Effector memory CD8-positive, alpha-beta T cell (primary cell): ENCODE data around the gene WFS1.
A peak's percentile ranks its signal among the peaks of the same experiment; 100 is the strongest.

Source experiments
- ATAC-seq: fragments of 150-1000 bp; cut with Tn5 transposase; replicated peaks from 2 replicates; pipeline ENCODE4 v1.10.0; 2021; ENCODE audit warnings: mild to moderate bottlenecking, moderate library complexity
- DNase-seq, 3 experiments: peaks; one replicate each; pipeline ENCODE4 v3.0.0; 2021
- H3K27ac Mint-ChIP-seq, 2 donors: one replicate each; pipeline ENCODE4 v1.8.0; 2022; ENCODE audit warnings: mild to moderate bottlenecking in 2 of 2, mixed read lengths in 2 of 2, moderate library complexity in 2 of 2
- H3K27me3 Mint-ChIP-seq, 2 donors: one replicate each; pipeline ENCODE4 v1.8.0; 2022; ENCODE audit warnings: mixed read lengths in 2 of 2
- H3K36me3 Mint-ChIP-seq: one replicate; pipeline ENCODE4 v1.8.0; 2022; ENCODE audit warnings: mild to moderate bottlenecking, moderate library complexity, mixed read lengths; ENCODE audit not compliant: insufficient read depth
- H3K4me1 Mint-ChIP-seq, 2 donors: one replicate each; pipeline ENCODE4 v1.8.0; 2022; ENCODE audit warnings: low read depth in 2 of 2, mixed read lengths in 2 of 2
- H3K4me3 Mint-ChIP-seq, 2 donors: one replicate each; pipeline ENCODE4 v1.8.0; 2022; ENCODE audit warnings: mild to moderate bottlenecking in 2 of 2, mixed read lengths in 2 of 2, moderate library complexity in 2 of 2
- H3K9me3 Mint-ChIP-seq, 2 donors: one replicate each; pipeline ENCODE4 v1.8.0; 2022; ENCODE audit warnings: mixed read lengths in 2 of 2

WFS1 gene

GRCh38 chr4:6283282-6283681, 13.6 kb downstream of the WFS1 start:
- DNase-seq (no peak), ATAC-seq (no peak)
- H3K36me3 Mint-ChIP-seq, result no peaks in the 10 kb centered on the region
- no peak overlapping the region for H3K27ac Mint-ChIP-seq
- H3K4me1 Mint-ChIP-seq, result peaks cover 4 to 10% of the 10 kb centered on the region in 2 donors
- H3K27me3 Mint-ChIP-seq, result no peaks in the 10 kb centered on the region
- H3K9me3 Mint-ChIP-seq, result no peaks in the 10 kb centered on the region
- H3K4me3 Mint-ChIP-seq, result no peak overlapping the region

DNA sequence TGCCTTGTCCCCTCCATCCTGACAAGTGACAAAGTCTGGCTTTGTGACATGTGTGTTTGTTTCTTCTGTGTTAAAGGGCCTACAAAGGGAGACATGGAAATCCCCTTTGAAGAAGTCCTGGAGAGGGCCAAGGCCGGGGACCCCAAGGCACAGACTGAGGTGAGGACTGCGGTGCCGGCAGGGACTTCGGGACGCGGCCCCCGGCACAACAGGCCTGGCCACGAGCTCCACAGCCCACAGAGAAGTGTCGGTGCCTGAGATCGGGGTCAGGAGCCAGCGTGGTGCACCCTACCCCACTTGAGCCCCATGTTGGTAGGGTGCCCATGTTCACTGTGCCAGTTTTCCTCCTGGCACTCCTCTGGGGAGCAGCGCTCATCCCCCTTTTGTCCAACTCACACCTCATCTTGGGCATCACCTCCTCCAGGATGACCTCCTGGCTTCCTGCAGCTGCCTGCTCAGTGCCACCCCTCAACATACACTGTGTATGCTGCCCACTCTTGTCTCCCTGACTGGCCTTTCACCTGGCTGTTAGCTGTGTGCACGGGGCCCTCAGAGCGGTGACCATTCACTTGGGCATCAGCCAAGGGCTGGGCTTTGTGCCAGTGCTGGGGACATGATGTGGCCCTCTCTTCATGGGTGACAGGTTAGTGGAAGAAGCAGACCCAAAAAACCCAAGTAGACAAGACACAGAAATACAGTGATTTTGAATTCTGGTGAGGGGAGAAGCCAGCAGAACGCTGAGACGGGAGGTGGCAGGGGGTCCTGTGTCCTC, 17.6 kb downstream of the WFS1 start:
- H3K27me3 Mint-ChIP-seq, result no peaks in the 10 kb centered on the region
- DNase-seq, result no peak
- no peak overlapping the region for H3K27ac Mint-ChIP-seq
- no peaks in the 10 kb centered on the region for H3K36me3 Mint-ChIP-seq
- no peak overlapping the region for H3K4me3 Mint-ChIP-seq
- ATAC-seq, result no peak
- no peaks in the 10 kb centered on the region for H3K9me3 Mint-ChIP-seq
- H3K4me1 Mint-ChIP-seq, result no peaks in the 10 kb centered on the region

DNA sequence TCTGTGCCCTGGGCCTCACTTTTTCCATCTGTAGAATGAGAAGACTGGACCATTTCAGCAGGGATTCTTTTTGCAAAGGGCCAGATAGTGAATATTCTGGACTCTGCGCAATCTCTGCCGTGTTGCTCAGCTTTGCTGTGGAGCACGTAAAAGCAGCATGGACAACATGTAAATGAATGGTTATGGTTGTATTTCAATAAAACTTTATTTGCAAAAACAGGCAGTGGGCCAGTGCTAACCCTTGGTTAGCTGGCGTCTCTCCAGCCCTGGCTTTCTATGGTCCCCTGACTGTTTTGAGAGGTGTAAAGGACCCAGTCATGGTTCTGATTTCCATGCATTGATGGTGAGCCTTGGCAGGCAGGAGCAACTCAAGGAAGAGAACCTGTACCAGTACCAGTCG, 18.7 kb downstream of the WFS1 start:
- H3K4me3 Mint-ChIP-seq, result no peak overlapping the region
- H3K4me1 Mint-ChIP-seq, result no peaks in the 10 kb centered on the region
- no peaks in the 10 kb centered on the region for H3K36me3 Mint-ChIP-seq
- peak overlapping the region in 1 of 2 donors; percentile 69 for H3K27ac Mint-ChIP-seq
- H3K9me3 Mint-ChIP-seq, result no peaks in the 10 kb centered on the region
- DNase-seq (no peak), ATAC-seq (no peak)
- H3K27me3 Mint-ChIP-seq, result no peaks in the 10 kb centered on the region

- Mint-ChIP-seq H3K27me3 (no peaks in the 10 kb centered on the region), H3K4me1 (no peaks in the 10 kb centered on the region), H3K27ac (peak overlapping the region in 1 of 2 donors; percentile 69), H3K9me3 (no peaks in the 10 kb centered on the region), H3K36me3 (no peaks in the 10 kb centered on the region), H3K4me3 (no peak overlapping the region)
- ATAC-seq (no peak), DNase-seq (no peak)
These were observed 19.2 kb downstream of the WFS1 start for GRCh38 chr4:6288871-6289270.

- Mint-ChIP-seq H3K4me3 (no peak overlapping the region), H3K9me3 (no peaks in the 10 kb centered on the region), H3K27ac (no peak overlapping the region), H3K27me3 (no peaks in the 10 kb centered on the region), H3K4me1 (no peaks in the 10 kb centered on the region), H3K36me3 (no peaks in the 10 kb centered on the region)
- ATAC-seq (no peak), DNase-seq (no peak)
These were observed 20.6 kb downstream of the WFS1 start for GRCh38 chr4:6290256-6290655.

DNA sequence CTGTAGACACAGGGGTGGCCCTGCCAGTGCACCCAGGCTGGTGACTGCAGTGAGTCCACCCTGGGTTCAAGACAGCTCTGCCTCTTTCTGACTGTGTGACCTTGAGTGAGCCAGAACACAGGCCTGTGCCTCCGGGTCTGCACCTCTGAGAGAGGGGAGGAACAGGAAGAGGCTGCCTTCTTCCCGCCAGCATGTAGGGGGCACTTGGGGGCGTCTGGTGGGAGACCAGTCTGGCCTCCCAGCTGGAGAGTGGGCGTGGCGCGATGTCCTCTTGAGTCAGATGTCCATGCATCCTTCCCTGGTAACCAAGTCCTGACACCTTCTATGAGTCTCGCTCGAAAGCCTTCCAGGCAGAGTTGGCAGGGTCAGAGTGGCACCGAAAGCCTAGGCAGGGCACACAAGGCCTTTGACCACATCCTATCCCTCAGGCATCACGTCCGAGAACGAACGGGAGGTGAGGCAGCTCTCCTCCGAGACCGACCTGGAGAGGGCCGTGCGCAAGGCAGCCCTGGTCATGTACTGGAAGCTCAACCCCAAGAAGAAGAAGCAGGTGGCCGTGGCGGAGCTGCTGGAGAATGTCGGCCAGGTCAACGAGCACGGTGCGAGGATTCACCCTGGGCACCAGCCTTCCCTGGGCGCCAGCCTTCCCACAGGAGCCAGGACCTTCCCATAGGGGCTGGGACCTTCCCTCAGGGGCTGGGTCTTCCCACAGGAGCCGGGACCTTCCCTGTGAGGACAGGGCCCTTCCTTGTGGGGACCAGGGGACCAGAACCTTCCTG, 21.3 kb downstream of the WFS1 start:
- Mint-ChIP-seq H3K27me3 (no peaks in the 10 kb centered on the region), H3K9me3 (no peaks in the 10 kb centered on the region), H3K4me1 (no peaks in the 10 kb centered on the region), H3K36me3 (no peaks in the 10 kb centered on the region), H3K27ac (no peak overlapping the region), H3K4me3 (no peak overlapping the region)
- ATAC-seq (no peak), DNase-seq (no peak)

GRCh38 chr4:6291784-6292297, 22.2 kb downstream of the WFS1 start:
- H3K27me3 Mint-ChIP-seq, result no peaks in the 10 kb centered on the region
- no peaks in the 10 kb centered on the region for H3K9me3 Mint-ChIP-seq
- no peak overlapping the region for H3K4me3 Mint-ChIP-seq
- DNase-seq (no peak), ATAC-seq (no peak)
- H3K27ac Mint-ChIP-seq, result no peak overlapping the region
- H3K36me3 Mint-ChIP-seq, result no peaks in the 10 kb centered on the region
- H3K4me1 Mint-ChIP-seq, result no peaks in the 10 kb centered on the region

DNA sequence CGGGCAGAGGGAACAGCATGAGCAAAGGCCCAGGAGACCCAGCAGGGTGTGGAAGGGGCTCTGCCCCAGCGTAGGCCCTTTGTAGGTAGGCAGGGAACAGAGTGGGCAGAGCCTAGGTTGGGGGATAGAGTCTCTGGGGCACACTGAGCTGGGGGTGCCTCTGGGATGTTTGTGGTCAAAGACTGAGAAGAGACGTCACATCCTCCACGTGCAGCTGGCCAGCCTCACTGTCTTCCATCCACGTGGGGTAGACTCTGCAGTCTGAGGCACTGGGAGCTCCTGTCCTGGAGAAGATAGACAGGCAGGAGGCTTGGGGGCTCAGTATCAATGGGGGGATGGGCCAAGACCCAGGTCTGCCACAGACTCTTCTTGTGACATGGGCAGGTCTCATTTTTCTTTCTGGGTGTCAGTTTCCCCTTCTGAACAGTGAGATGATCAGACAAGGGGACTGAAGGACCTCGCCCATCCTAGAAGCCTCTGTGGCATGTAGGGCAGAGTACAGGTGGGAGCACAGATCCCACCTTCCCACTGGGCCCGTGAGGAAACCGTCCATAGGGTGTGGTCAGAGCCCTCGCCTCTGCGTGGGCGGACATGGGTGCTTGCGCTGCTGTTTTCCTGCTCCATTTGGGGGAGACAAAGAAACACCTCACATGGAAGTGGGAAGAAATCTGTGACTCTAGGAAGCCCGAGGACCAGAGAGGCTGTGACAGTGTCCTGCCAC, 22.9 kb downstream of the WFS1 start:
- no peaks in the 10 kb centered on the region for H3K27me3 Mint-ChIP-seq
- H3K9me3 Mint-ChIP-seq, result no peaks in the 10 kb centered on the region
- H3K36me3 Mint-ChIP-seq, result no peaks in the 10 kb centered on the region
- DNase-seq (no peak), ATAC-seq (no peak)
- H3K4me3 Mint-ChIP-seq, result no peak overlapping the region
- peak overlapping the region in 1 of 2 donors; percentile 10 for H3K27ac Mint-ChIP-seq
- no peaks in the 10 kb centered on the region for H3K4me1 Mint-ChIP-seq

DNA sequence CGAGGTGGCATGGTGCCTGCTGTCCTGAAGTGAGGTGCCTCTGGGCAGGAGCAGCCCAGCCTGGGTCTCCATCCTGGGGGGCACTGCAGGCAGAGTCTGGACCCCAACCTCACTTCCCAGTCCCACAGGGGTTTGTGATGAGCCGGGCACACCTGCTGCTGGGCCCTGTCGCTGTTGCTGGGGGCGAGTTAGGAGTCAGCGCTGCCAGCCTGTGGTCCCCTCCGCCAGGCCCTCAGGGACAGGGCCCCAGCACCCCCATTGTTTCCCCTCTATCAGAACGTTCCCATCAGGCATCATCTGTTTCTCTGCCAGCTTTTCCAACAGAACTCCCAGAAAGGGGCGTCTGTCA, 23.4 kb downstream of the WFS1 start:
- H3K9me3 Mint-ChIP-seq, result no peaks in the 10 kb centered on the region
- ATAC-seq (no peak), DNase-seq (no peak)
- no peaks in the 10 kb centered on the region for H3K4me1 Mint-ChIP-seq
- H3K27ac Mint-ChIP-seq, result no peak overlapping the region
- H3K27me3 Mint-ChIP-seq, result no peaks in the 10 kb centered on the region
- H3K4me3 Mint-ChIP-seq, result no peak overlapping the region
- H3K36me3 Mint-ChIP-seq, result no peaks in the 10 kb centered on the region

DNA sequence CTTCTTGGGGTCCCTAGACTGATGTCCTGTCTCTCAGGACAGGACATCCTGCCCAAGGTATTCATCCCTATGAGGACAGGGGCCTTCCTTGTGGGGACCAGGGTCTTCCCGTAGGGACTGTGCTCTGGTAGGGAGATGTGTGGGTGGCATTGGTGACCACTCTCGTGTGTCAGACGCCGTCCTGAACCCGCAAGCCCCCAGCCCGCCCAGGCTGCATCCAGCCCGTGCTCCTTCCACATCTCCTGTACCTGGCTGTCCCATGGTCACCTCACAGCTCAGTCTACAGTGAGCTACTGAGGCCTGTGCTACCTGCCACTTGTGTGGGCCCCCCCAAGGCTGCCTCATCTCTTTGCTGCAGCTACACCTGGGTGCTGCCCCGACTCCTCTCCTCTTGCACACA, 24.0 kb downstream of the WFS1 start:
- no peak for DNase-seq

GRCh38 chr4:6294705-6295421, 25.2 kb downstream of the WFS1 start:
- no peak overlapping the region for H3K4me3 Mint-ChIP-seq
- no peaks in the 10 kb centered on the region for H3K36me3 Mint-ChIP-seq
- H3K27me3 Mint-ChIP-seq, result no peaks in the 10 kb centered on the region
- no peaks in the 10 kb centered on the region for H3K9me3 Mint-ChIP-seq
- H3K4me1 Mint-ChIP-seq, result no peaks in the 10 kb centered on the region
- no peak overlapping the region for H3K27ac Mint-ChIP-seq
- no peak for DNase-seq
- no peak for ATAC-seq

More for the DNA sequence above, 24.0 kb downstream of the WFS1 start:
- Mint-ChIP-seq H3K27ac (no peak overlapping the region), H3K9me3 (no peaks in the 10 kb centered on the region), H3K27me3 (no peaks in the 10 kb centered on the region), H3K4me3 (no peak overlapping the region), H3K36me3 (no peaks in the 10 kb centered on the region), H3K4me1 (no peaks in the 10 kb centered on the region)
- no peak for ATAC-seq

GRCh38 chr4:6295495-6295894, 25.8 kb downstream of the WFS1 start:
- Mint-ChIP-seq H3K9me3 (no peaks in the 10 kb centered on the region), H3K27me3 (no peaks in the 10 kb centered on the region), H3K27ac (no peak overlapping the region), H3K36me3 (no peaks in the 10 kb centered on the region), H3K4me3 (no peak overlapping the region), H3K4me1 (no peaks in the 10 kb centered on the region)
- DNase-seq (no peak), ATAC-seq (no peak)

DNA sequence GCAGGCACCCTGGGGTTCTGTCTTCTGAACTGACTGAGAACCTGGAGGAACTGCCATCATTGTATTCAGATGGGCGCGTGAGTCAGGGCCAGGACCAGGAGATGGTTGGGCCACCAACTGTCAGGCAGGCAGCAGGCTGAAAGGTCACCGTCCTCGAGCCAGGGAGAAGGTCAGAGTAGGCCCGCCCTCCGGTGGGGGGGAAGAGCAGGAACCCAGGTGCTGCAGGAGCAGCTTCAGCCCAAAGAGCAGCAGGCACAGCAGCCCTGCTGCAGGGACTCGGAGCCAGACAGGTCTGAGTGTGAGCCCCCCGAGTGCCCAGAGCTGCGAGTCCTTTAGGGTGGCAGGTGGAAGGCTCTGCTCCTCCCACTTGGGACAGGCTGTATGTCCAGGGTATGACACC, 26.4 kb downstream of the WFS1 start:
- no peak overlapping the region for H3K27ac Mint-ChIP-seq
- no peaks in the 10 kb centered on the region for H3K36me3 Mint-ChIP-seq
- no peaks in the 10 kb centered on the region for H3K9me3 Mint-ChIP-seq
- H3K27me3 Mint-ChIP-seq, result no peaks in the 10 kb centered on the region
- H3K4me3 Mint-ChIP-seq, result no peak overlapping the region
- ATAC-seq, result no peak
- DNase-seq, result no peak
- H3K4me1 Mint-ChIP-seq, result no peaks in the 10 kb centered on the region
